ENCODE measurements around the gene FAM111B. TPM values are rescaled to one million over a fixed set of nuclear protein-coding genes. Genes with fewer than 3 reads are reported as not detected.
A peak's percentile ranks its signal among the peaks of the same experiment; 100 is the strongest.
"Not testable (repeated sequence)": the region's sequence is repeated elsewhere in the genome, so short reads cannot be mapped to it uniquely, and the experiment has no call there.

FAM111B gene
- total RNA-seq, 1 donor from 2014 or later, result 68.4 TPM

DNA sequence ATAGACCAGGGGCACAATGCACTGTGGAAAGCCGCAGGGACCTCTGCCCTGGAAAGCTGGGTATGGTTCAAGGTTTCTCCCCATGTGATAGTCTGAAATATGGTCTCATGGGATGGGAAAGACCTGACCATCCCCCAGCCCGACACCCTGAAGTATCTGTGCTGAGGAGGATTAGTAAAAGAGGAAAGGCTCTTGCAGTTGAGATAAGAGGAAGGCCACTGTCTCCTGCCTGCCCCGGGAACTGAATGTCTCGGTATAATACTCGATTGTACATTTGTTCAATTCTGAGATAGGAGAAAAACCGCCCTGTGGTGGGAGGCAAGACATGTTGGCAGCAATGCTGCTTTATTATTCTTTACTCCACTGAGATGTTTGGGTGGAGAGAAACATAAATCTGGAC, 29.5 kb downstream of the FAM111B start:
- Mint-ChIP-seq H3K36me3 (ENCODE audit: low read depth) (peaks cover 36% of the 10 kb centered on the region), H3K4me1 (peaks cover 19% of the 10 kb centered on the region)
- H3K4me3 Mint-ChIP-seq, H3K27me3 Mint-ChIP-seq, DNase-seq, H3K27ac Mint-ChIP-seq, H3K9me3 Mint-ChIP-seq: not testable (repeated sequence)
- intact Hi-C loops (cut with micrococcal nuclease), result loop anchor here (1.0 kb wide), 2 partner anchors 39 to 83 kb away; no protein-coding TSS in a partner anchor

DNA sequence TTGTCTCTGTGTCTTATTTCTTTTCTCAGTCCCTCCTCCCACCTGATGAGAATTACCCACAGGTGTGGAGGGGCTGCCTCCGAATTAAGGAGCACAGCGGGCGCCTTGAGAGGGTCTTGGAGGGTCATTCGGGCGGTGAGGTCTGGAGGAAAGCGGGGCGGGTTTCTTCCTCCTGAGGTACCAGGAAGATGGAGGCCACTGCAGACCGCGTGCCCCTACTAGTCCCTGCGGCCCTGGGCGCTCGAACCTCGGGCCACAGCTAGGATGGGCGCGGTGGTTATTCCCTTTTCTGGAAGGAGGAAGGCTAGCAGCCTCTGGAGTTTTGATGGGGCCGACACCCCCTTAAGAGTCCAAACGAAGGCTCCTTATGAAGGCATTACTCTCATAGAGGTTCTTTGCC, 30.2 kb downstream of the FAM111B start:
- DNase-seq, result no peak

DNA sequence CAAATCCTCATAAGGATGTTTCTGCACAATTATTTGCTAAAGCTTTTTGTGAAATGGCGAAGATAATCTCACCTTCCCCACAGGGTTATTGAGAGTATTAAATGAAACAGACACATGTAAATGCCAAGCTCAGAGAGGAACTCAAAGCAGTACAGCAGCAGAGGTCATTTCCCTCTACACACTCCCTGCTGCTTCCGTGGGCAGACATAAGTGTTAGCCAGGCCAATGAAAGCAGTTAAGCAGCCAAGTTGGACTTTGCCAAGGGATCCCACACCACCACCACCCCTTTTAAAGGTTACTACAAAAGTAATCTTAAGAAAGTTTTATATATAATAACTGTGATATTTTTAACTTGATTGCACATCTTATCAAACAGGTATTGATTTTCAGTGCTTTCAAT, 31.6 kb downstream of the FAM111B start:
- no peaks in the 10 kb centered on the region for H3K9me3 Mint-ChIP-seq
- H3K27ac Mint-ChIP-seq, result no peak overlapping the region
- no peak overlapping the region for H3K4me3 Mint-ChIP-seq
- H3K36me3 Mint-ChIP-seq (ENCODE audit: low read depth), result peaks cover 20% of the 10 kb centered on the region
- intact Hi-C loops (cut with micrococcal nuclease), result no loop called here
- peaks cover 34% of the 10 kb centered on the region for H3K4me1 Mint-ChIP-seq
- no peaks in the 10 kb centered on the region for H3K27me3 Mint-ChIP-seq
- no peak for DNase-seq

More for the DNA sequence above, 30.2 kb downstream of the FAM111B start:
- intact Hi-C loops (cut with micrococcal nuclease), result no loop called here
- Mint-ChIP-seq H3K4me1 (peaks cover 25% of the 10 kb centered on the region), H3K9me3 (peaks cover 7% of the 10 kb centered on the region), H3K36me3 (ENCODE audit: low read depth) (peaks cover 30% of the 10 kb centered on the region), H3K4me3 (no peak overlapping the region), H3K27ac (no peak overlapping the region), H3K27me3 (no peaks in the 10 kb centered on the region)

DNA sequence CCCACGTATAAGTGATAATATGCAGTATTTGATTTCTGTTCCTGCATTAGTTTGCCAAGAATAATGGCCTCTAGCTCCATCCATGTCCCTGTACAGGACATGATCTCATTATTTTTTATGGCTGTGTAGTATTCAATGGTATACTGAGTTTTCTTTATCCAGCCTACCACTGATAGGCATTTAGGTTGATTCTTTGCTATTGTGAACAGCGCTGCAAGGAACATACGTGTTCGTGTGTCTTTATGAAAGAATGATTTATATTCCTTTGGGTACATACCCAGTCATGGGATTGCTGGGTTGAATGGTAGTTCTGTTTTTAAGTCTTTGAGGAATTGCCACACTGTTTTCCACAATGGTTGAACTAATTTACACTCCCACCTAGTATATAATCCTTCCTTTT, 34.2 kb downstream of the FAM111B start:
- H3K9me3 Mint-ChIP-seq, result no peaks in the 10 kb centered on the region
- intact Hi-C loops (cut with micrococcal nuclease), result loop anchor here (5.0 to 10.0 kb wide), 6 partner anchors 216 to 1576 kb away; partner anchors contain the start of genes OSBP, UBE2L6 and ZDHHC5
- H3K4me1 Mint-ChIP-seq, result peaks cover 46% of the 10 kb centered on the region
- peaks cover 16% of the 10 kb centered on the region for H3K36me3 Mint-ChIP-seq (ENCODE audit: low read depth)
- H3K27ac Mint-ChIP-seq, result peak overlapping the region; percentile 27
- peak overlapping the region; percentile 91 for H3K4me3 Mint-ChIP-seq
- H3K27me3 Mint-ChIP-seq, result no peaks in the 10 kb centered on the region
- DNase-seq, result no peak

DNA sequence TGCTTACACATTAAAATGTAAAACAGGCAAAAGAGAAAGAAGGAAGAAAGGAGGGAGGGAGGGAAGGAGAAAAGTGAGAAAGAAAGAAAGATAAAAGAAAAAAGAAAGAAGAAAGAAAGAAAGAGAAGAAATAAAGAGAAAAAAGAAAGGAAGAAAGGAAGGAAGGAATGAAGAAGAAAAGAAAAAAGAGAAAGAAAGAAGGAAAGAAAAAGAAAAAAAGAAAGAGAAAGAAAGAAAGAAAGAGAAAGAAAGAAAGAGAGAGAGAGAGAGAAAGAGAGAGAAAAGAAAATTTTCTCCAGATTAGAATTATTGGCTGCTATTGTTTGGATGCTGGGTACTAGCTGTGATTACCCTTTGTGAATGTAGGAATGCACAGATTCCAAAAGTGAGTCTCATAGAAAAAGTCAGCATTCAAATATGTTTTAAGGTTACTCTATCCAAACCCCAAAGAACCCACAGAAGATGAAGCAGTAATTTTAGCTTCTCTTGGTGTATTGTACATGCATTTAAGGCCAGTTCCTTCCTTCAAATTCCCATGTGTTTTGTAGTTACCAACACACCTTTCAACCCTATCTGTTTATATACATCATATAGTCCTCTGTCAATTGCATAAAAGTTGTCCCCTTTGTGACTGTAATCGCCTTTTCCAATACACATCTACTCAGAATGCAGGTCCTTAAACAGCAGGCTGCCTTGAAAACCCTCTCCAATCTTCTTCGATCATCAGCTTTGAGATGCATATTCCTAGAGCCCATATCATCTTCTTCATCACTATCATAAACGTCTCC, 34.8 kb downstream of the FAM111B start:
- Mint-ChIP-seq H3K4me1 (peaks cover 51% of the 10 kb centered on the region), H3K4me3 (peak overlapping the region; percentile 91), H3K36me3 (ENCODE audit: low read depth) (peaks cover 17% of the 10 kb centered on the region), H3K27me3 (no peaks in the 10 kb centered on the region), H3K27ac (peak overlapping the region; percentile 96), H3K9me3 (no peaks in the 10 kb centered on the region)
- DNase-seq, result no peak
- intact Hi-C loops (cut with micrococcal nuclease), result loop anchor here (1.0 to 10.0 kb wide), 8 partner anchors 16 to 1577 kb away; partner anchors contain the start of genes OSBP, UBE2L6 and ZDHHC5

DNA sequence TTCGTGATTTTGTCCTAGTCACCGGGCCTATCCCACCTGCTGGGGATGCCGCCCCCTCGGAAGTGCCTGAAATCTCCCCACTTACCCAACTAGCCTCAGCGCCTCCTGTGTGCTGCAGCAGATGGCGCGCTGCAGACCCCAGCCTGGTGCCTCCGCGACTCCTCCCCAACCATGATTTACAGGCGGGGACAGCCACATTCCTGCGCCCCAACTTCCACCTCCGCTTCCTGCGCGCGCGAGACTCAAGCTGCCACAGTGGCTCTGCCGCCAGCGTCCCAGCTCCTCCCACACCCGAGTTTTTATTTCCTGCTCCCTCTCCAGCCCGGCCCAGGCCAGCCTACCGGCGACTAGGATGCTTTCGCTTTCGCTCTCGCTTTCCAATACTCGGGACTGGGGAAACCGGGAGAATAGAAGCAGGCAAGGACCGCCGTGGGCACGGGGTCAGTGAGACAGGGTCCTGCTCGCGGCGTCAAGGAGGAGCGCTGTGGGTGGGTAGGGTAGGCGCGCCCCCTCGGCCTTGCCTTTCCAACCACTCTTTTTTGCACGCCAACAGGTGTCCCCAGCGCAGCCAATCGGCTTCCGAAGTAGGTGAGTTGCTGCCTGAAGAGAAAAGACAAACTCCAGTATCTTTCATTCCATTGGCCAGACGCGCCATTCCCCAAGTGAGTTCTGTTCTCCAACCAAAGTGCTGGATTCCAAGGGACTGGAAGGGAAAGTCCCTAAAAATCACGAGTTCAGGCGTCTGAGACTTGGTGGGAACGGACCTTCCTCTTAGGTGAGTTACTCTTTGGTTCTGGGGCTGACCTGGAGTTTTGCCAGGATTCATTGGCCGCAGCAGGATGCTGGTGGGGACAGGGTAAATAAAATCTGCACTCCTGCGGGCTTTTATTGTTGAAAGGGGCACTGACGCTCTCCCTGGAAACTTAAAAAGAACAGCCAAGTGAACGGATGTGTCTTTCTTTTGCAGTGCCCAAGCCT, 35.8 kb downstream of the FAM111B start, which contains the start of gene FAM111A:
Gene FAM111A (plus strand): TSS at position 327 of the 978 bp plus-strand sequence. CDS start 6,017 bp downstream, outside the sequence.
- Mint-ChIP-seq H3K27ac (peak within 1 kb of the TSS; percentile 96), H3K27me3 (no peaks in the 10 kb centered on the region), H3K4me3 (peak within 1 kb of the TSS; percentile 91), H3K36me3 (ENCODE audit: low read depth) (peaks cover 24% of the 10 kb centered on the region), H3K4me1 (peaks cover 59% of the 10 kb centered on the region), H3K9me3 (no peaks in the 10 kb centered on the region)
- peak; percentile 97 for DNase-seq
- intact Hi-C loops (cut with micrococcal nuclease), result loop anchor here (1.0 to 10.0 kb wide), 8 partner anchors 15 to 1578 kb away; partner anchors contain the start of genes OSBP, UBE2L6 and ZDHHC5

DNA sequence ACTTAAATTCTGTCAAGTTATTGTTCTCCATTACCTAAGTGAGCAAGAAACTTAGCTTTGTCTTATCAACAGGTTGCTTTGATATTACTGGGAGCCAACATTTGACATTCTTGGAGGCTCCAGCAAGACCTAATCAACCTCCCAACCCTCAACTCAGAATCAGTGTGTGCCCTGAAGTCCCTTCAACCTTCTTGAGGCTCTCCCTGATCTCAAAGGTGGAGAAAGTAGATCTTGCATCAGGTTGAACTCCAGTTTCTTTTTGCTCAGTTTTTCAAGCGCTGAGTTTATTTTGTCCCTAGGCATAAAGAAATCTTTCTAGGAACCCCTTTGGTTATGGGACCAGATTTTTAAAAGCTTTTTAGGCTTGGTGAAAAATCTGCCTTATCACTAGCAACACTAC, 37.1 kb downstream of the FAM111B start:
- Mint-ChIP-seq H3K27me3 (no peaks in the 10 kb centered on the region), H3K9me3 (no peaks in the 10 kb centered on the region), H3K27ac (peak overlapping the region; percentile 96), H3K4me1 (peaks cover 69% of the 10 kb centered on the region), H3K36me3 (ENCODE audit: low read depth) (peaks cover 32% of the 10 kb centered on the region), H3K4me3 (peak overlapping the region; percentile 91)
- peak; percentile 65 for DNase-seq
- intact Hi-C loops (cut with micrococcal nuclease), result loop anchor here (1.0 to 10.0 kb wide), 10 partner anchors 8 to 1579 kb away; partner anchors contain the start of genes FAM111B, OSBP, PATL1 and UBE2L6

DNA sequence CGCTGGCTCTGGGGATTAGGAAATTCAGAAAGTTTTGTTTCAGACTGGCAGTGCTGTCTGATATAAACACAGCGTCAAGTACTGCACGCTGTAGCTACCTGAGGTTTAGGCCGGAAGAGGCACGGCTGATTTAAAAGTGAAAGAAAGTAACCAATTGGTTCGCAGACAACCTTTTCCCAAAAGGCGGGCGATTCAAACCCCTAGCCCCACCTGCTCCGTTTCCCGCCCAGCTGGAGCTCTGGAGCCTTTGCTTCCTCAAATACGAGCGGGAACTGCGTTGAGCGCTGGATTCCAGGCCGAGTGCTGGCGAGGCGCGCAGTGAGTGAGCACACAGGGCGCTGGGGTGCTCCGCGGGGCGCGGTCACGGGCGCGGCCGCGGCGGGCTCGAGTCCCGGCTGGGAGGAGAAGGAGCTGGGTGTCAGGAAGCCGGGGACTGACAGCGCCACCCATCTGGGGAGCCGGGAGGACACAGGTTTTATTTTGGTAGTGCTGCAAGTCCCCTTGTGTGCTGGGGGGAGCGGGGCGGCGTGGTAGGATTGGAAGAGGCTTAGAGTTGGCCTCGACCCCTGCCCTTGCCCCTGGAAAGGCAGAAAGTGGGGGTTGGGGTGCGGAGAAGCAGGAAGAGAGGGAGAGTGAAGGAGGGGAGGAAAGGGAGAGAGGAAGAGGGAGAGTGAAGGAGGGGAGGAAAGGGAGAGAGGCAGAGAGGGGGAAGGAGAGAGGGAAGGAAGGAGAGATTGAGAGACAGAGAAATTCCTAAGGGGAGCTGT, 37.7 kb downstream of the FAM111B start:
- Mint-ChIP-seq H3K4me3 (peak overlapping the region; percentile 91), H3K36me3 (ENCODE audit: low read depth) (peaks cover 35% of the 10 kb centered on the region), H3K27ac (peak overlapping the region; percentile 96), H3K27me3 (no peaks in the 10 kb centered on the region), H3K9me3 (no peaks in the 10 kb centered on the region), H3K4me1 (peaks cover 73% of the 10 kb centered on the region)
- peak; percentile 93 for DNase-seq
- intact Hi-C loops (cut with micrococcal nuclease), result loop anchor here (1.0 to 10.0 kb wide), 10 partner anchors 8 to 1580 kb away; partner anchors contain the start of genes FAM111B, OSBP, PATL1 and UBE2L6

DNA sequence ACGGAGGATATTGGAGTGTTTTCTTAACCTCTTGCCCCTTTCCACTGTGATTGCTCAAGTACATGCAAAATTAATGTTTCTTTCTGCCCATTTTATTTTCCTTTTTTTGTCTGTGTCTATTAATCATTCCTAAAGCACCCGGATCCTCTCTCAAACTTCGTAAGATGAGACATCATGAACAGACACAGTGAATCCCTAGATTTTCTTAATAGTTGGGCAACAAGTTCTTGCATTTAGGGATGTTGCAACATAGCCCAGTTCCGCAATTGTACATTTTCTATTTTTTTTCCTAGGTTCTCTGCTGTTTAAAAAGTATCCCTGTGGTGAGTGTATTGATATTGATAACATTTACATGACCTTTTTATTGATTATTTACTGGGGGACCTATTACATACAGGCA, 38.5 kb downstream of the FAM111B start:
- Mint-ChIP-seq H3K27ac (peak overlapping the region; percentile 96), H3K27me3 (no peaks in the 10 kb centered on the region), H3K4me3 (peak overlapping the region; percentile 91), H3K9me3 (no peaks in the 10 kb centered on the region), H3K4me1 (peaks cover 76% of the 10 kb centered on the region), H3K36me3 (ENCODE audit: low read depth) (peaks cover 36% of the 10 kb centered on the region)
- intact Hi-C loops (cut with micrococcal nuclease), result loop anchor here (2.0 to 10.0 kb wide), 5 partner anchors 221 to 1581 kb away; partner anchors contain the start of genes OSBP, PATL1 and UBE2L6
- DNase-seq, result peak; percentile 37

DNA sequence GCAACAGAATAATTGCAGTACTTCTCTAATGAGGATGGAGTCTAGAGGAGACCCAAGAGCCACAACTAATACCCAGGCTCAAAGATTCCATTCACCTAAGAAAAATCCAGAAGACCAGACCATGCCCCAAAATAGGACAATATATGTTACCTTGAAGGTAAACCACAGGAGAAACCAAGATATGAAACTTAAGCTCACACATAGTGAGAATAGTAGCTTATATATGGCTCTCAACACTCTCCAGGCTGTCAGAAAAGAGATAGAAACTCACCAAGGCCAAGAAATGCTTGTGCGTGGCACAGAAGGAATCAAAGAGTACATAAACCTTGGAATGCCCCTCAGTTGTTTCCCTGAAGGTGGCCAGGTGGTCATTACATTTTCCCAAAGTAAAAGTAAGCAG, 44.7 kb downstream of the FAM111B start:
- Mint-ChIP-seq H3K4me1 (peaks cover 45% of the 10 kb centered on the region), H3K4me3 (peak overlapping the region; percentile 64), H3K27me3 (no peaks in the 10 kb centered on the region), H3K27ac (peak overlapping the region; percentile 89), H3K9me3 (no peaks in the 10 kb centered on the region), H3K36me3 (ENCODE audit: low read depth) (peaks cover 59% of the 10 kb centered on the region)
- intact Hi-C loops (cut with micrococcal nuclease), result loop anchor here (1.0 to 10.0 kb wide), 2 partner anchors 7 to 197 kb away; no protein-coding TSS in a partner anchor
- peak; percentile 54 for DNase-seq

DNA sequence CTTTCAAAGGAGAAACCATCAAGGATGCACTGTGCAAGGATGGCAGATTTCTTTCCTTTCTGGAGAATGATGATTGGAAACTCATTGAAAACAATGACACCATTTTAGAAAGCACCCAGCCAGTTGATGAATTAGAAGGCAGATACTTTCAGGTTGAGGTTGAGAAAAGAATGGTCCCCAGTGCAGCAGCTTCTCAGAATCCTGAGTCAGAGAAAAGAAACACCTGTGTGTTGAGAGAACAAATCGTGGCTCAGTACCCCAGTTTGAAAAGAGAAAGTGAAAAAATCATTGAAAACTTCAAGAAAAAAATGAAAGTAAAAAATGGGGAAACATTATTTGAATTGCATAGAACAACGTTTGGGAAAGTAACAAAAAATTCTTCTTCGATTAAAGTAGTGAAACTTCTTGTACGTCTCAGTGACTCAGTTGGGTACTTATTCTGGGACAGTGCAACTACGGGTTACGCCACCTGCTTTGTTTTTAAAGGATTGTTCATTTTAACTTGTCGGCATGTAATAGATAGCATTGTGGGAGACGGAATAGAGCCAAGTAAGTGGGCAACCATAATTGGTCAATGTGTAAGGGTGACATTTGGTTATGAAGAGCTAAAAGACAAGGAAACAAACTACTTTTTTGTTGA, 45.4 kb downstream of the FAM111B start:
- peak; percentile 74 for DNase-seq
- H3K27me3 Mint-ChIP-seq, result no peaks in the 10 kb centered on the region
- H3K36me3 Mint-ChIP-seq (ENCODE audit: low read depth), result peaks cover 55% of the 10 kb centered on the region

DNA sequence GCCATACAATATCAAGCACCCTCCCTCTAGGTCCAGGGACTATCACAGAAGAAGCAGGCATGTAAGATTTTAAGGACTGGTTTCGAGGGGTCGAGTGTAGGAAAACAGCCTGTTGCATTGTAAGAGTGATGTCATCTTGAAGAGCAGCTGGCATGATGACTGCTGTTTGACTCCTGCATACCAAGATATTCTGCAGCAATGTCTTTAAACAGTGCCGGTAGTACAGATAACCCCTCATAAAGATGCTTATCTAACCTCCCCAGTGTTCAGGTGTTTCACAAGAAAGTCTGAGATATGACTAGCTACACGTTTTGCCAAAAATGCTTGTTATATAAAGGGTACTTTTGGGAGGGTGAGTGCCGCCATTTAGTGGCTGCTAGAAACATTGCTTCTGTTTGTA, 47.6 kb downstream of the FAM111B start:
- no peaks in the 10 kb centered on the region for H3K9me3 Mint-ChIP-seq
- peaks cover 29% of the 10 kb centered on the region for H3K4me1 Mint-ChIP-seq
- H3K36me3 Mint-ChIP-seq (ENCODE audit: low read depth), result peaks cover 36% of the 10 kb centered on the region
- intact Hi-C loops (cut with micrococcal nuclease), result loop anchor here (5.0 to 10.0 kb wide), 2 partner anchors 200 to 502 kb away; no protein-coding TSS in a partner anchor
- DNase-seq, result peak; percentile 45
- H3K4me3 Mint-ChIP-seq, result no peak overlapping the region
- no peaks in the 10 kb centered on the region for H3K27me3 Mint-ChIP-seq
- H3K27ac Mint-ChIP-seq, result no peak overlapping the region

More for the DNA sequence above, 45.4 kb downstream of the FAM111B start:
- Mint-ChIP-seq H3K4me1 (peaks cover 40% of the 10 kb centered on the region), H3K9me3 (no peaks in the 10 kb centered on the region), H3K27ac (peak overlapping the region; percentile 89), H3K4me3 (peak overlapping the region; percentile 64)
- intact Hi-C loops (cut with micrococcal nuclease), result loop anchor here (1.0 to 10.0 kb wide), 2 partner anchors 8 to 198 kb away; no protein-coding TSS in a partner anchor
